ENCODE measurements around the gene CKAP5.

Gene CKAP5

DNA sequence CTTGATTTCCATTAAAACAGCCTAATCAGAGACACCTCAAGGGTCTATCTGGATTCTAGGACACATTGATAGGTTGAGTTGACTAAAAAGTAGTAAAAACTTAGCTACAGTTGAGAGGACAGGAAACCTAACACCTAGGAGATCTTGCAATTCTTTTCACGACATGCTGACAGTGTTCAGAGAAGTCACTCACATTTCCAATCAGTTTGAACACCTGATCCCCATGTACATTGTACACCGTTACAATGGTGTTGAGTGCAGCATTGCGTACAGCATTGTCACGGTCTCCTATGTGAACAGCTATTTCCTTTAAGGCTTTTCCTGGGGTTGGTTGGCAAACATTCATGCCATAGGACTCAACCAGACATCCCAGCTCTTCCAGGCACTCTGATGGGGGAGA is 84.3 kb downstream of the CKAP5 start:
- DNase-seq: no peak

- no peak for DNase-seq
These were observed 85.5 kb downstream of the CKAP5 start for GRCh38 chr11:46760429-46761128.

GRCh38 chr11:46759196-46759595 is 86.9 kb downstream of the CKAP5 start:
- DNase-seq: no peak

GRCh38 chr11:46755962-46756361 is 90.1 kb downstream of the CKAP5 start:
- DNase-seq: no peak

- no peak for DNase-seq
These were observed 98.9 kb downstream of the CKAP5 start for GRCh38 chr11:46747150-46747549.

GRCh38 chr11:46745995-46746394 is 100.1 kb downstream of the CKAP5 start:
- no peak for DNase-seq

GRCh38 chr11:46745328-46745727 is 100.8 kb downstream of the CKAP5 start:
- DNase-seq: no peak

- DNase-seq: no peak
These were observed 102.3 kb downstream of the CKAP5 start for GRCh38 chr11:46743693-46744339.

GRCh38 chr11:46743043-46743442 is 103.0 kb downstream of the CKAP5 start:
- DNase-seq: no peak

DNA sequence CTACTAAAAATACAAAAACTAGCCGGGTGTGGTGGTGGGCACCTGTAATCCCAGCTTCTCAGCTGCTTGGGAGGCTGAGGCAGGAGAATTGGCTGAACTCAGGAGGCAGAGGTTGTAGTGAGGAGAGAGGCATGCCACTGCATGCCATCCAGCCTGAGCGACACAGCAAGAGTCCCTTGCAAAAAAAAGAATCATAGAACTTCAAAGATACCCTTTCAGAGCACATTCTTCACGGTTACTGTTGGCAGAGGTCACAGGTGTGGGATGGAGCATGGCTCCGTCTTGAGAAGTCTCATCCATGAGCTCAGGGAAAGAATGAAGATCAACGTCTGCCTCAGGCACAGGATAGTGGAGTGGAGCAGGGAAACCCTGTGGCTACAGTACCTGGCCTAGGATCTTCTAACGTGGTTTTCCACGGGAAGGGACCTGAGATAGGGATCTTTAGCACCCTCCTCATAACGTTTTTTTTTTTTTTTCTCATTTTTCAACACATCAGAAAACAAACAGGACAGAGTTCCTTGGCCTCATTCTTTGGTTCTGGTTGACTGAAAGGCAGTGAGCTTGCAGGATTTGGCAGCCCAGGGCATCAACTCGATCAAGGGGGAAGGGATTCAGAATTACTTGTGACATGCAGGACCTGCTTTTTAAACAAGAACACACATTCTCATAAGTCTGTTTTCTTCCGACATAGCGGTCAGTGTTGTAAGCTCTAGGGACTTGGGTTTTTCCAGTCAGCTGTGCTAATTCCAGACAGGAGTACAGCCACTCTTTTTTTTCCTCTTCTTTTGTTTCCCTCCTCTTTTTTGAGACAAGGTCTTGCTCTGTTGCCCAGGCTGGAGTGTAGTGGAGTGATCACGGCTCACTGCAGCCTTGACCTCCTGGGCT is 104.2 kb downstream of the CKAP5 start:
- no peak for DNase-seq

GRCh38 chr11:46738887-46739286 is 107.2 kb downstream of the CKAP5 start:
- no peak for DNase-seq

GRCh38 chr11:46737699-46738098 is 108.4 kb downstream of the CKAP5 start:
- DNase-seq: no peak

DNA sequence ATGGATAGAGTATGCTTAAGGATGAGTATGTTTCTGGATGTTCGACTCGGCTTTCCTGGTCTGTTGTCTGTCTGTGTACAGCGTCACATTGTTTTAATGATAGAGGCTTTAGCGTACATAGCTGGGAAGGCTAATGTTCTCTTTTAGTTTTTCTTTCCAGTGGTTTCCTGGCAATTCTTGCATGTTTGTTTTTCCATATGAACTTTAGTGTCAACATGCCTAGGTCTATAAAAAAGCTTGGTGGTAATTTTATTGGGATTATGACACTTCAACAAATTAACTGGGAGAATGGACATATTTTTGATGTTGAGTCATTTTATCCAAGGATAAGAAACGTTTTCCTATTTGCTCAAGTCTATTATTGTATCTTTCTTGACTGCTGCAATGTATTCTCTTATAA is 109.5 kb downstream of the CKAP5 start:
- DNase-seq: no peak

GRCh38 chr11:46736146-46736545 is 109.9 kb downstream of the CKAP5 start:
- no peak for DNase-seq

- DNase-seq: no peak
These were observed 112.8 kb downstream of the CKAP5 start for GRCh38 chr11:46733234-46733633.

DNA sequence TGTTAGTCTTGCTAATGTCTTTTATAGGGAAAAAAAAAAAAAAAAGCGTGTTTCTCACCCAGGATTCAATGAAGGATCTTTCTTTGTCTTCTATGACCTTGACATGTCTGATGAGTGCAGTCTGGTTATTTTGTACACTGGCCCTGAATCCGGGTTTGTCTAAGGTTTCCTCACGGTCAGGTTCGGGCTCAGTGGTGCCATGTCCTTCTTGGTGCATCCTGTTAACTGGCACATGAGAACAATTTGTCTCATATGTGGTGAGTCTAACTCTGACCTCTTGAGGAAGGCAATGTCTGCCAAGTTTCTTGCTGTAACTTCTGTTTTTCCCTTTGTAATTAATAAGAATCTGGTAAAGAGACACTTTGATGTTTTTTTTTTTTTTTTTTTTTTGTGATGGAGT is 114.5 kb downstream of the CKAP5 start:
- no peak for DNase-seq

DNA sequence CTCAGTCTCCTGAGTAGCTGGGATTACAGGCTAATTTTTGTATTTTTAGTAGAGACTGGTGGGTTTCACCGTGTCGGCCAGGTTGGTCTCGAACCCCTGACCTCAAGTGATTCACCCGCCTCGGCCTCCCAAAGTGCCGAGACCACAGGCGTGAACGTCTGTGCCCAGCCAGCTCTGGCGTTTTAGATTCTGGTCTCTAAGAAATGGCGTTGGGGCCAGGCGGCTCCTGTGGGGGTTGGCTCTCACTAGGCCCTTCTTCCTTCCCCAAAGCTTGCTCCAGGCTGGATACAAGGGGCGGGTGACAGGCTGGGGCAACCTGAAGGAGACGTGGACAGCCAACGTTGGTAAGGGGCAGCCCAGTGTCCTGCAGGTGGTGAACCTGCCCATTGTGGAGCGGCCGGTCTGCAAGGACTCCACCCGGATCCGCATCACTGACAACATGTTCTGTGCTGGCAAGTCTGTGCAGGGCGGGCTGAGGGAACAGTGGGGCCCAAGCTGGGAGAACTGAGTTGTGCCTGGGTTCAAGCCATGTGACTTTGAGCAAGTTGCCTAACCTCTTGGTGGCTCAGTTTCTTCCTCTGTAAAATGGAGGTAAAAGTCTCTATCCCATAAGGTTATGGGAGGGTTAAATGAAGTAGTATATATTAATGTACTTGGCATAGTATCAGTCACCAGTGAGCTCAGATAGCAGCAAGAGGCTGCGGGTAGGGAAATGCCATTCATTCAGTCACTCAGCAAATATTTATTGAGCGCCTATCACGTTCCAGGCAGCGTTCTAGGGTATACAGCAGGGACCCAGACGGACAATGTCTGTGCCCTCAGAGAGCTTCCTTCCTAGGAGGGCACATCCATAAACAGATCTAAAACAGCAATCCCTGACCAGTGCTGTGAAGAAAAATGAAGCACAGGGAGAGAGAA is 116.7 kb downstream of the CKAP5 start:
- no peak for DNase-seq

- DNase-seq: no peak
These were observed 117.4 kb downstream of the CKAP5 start for GRCh38 chr11:46728659-46729040.

- no peak for DNase-seq
These were observed 118.0 kb downstream of the CKAP5 start for GRCh38 chr11:46727952-46728658.

DNA sequence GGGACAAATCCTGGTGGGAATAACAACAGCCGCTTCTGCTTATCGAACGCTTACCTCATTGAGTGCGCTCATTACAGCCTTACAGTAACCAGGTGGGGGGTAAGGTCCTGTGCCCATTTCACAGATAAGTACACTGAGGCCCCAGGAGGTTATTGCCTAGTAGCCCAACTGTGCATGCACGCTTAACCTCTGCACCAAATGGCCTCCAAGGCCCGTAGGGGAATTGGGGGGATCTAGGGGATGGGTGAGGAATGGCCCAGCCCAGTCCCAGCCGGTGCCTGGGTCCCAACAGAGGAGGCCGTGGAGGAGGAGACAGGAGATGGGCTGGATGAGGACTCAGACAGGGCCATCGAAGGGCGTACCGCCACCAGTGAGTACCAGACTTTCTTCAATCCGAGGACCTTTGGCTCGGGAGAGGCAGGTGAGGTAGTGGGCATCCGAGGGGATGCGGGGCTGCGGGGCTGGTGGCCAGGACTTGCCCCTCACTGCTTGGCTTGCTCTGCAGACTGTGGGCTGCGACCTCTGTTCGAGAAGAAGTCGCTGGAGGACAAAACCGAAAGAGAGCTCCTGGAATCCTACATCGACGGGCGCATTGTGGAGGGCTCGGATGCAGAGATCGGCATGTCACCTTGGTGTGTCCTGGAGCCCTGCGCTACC is 119.7 kb downstream of the CKAP5 start:
- DNase-seq: no peak
